HG02623 (cell line): Measurements from ENCODE around the gene CDYL2.

ENCODE experiments used
- ATAC-seq: cut with Tn5 transposase; IDR thresholded peaks from one replicate; pipeline ENCODE4 v1.9.1; 2021; ENCODE audit warnings: moderate library complexity; ENCODE audit not compliant: unreplicated experiment

CDYL2 gene

DNA sequence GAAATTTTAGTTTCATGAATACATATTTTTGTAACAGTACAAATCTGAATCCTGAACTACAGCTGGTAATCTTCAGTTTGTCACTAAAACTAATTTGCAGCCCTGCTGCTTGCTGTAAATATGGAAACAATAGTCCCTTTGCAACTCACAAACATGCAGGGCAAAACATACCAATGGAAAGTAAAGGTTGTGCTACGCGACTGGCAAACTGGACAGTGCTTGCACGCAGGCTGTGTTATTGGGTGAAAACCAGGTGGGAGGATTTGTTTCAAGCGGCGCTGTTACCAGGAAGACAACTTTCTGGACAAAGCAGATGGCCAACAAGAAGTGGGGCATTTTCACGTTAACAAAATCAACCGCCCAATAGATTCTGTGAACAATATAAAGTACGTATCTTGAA, 93.5 kb downstream of the CDYL2 start:
- no peak for ATAC-seq

GRCh38 chr16:80708823-80709222, 95.6 kb downstream of the CDYL2 start:
- no peak for ATAC-seq

GRCh38 chr16:80707686-80708085, 96.7 kb downstream of the CDYL2 start:
- ATAC-seq, result no peak

DNA sequence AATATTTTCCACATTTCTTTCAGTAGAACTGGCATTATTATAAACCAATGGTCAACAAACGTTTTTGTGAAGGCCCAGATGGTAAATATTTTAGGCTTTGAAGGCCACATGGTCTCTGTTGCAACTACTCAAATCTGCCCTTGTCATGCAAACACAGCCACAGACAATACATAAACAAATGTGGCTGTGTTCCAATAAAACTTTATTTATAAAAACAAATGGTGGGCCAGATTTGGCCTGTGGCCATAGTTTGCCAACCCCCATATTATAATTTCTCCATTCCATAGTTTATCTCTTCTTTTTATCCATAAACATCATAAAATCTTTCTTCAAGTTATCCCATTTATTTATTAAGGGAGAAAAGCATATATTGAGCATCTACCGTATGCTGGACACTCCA, 98.8 kb downstream of the CDYL2 start:
- no peak for ATAC-seq

DNA sequence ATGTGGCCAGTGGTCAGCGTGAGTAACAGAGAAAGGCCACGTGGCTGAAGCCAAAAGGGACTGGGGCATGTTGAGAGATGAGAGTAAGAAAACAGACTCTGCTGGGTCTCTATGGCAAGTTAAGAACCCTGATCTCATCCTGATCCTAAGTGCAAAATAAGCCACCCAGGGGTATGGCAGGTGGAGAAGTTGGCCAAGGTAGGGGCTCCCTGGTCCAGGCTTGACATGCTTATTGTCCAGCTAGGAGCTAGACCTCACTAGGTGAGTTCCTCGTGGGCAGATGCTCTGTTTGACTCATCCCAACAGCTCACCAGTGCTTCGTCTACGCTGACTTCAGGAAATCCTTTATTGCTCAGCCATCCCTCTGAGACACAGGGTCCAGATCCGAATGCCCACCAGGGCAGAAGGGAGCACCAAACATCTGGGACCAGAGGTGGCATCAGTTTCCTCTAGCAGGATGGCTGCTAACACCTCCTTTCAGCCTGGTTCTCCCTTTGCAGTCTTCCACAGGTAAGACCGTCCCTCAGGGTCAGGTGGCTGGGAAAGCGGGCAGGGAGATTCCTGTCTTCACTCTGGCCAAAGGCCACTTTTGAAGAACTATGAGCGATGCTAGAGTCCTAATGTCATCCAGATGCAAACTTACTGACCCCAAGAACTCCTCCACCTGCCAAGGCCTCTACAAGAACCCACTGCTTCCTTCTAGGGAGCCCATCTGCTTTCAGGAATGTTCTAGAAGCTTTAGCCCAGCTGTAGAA, 99.5 kb downstream of the CDYL2 start:
- no peak for ATAC-seq

DNA sequence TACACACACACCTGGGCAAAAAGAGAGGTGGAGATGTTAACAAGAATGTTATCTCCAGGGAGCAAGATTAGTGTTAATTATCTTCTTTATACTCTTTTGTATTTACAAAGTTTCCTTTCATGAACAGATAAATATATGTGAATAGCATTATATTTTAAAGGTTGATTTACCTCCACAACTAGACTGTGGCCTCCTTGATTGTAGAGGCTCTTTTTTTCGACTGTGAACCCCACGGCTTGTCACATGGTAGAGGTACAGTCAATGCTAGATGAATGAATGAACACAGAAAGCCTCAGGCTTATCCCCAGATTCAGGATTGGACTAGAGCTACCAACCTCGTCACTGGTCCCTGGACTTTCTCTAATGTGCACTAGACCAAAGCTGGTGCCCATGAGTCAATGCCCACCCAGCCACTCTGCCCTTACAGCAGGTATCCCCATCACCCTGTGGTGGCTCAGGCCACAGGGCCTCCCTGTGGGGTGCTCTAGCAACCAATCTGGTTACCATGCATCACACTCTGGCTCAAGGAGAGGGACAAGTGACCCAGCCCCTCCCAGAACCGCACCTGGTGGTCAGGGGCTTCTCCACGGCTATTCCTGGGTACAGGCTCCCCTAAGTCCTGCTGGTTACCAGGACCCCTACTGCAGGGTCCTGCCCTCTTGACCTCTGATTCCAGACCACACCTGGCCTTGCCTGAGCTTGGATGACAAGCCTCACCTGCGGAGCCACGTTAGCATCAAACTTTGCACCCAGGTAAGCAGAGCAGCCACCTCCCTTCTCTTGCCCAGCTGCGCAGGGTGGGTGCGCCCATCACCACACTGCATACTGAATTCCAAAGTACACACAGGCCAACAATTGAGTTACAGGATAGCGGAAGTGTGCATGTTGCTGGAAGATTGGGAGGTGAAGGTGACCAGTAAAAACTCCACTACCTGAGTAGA, 101.0 kb downstream of the CDYL2 start:
- ATAC-seq, result no peak

- ATAC-seq, result no peak
Observed at GRCh38 chr16:80702696-80703095, 101.7 kb downstream of the CDYL2 start.

- no peak for ATAC-seq
Observed at GRCh38 chr16:80700558-80700957, 103.8 kb downstream of the CDYL2 start.

DNA sequence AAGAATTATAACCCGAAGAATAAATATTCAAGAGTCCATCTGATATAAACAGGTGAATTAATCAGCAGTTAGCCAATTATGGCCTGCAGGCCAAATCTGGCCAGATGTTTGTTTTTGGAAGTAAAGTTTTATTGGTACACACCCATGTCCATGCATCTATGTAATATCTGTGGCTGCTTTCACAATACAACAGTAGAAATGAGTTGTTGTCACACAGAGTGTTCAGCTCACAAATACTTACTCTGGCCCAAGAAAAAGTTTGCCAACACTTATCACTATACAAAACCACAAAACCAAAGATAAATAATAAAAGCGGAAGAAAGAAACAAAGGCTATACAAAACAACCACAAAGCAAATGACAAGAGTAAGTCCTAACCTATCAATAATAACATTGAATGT, 109.4 kb downstream of the CDYL2 start:
- no peak for ATAC-seq

DNA sequence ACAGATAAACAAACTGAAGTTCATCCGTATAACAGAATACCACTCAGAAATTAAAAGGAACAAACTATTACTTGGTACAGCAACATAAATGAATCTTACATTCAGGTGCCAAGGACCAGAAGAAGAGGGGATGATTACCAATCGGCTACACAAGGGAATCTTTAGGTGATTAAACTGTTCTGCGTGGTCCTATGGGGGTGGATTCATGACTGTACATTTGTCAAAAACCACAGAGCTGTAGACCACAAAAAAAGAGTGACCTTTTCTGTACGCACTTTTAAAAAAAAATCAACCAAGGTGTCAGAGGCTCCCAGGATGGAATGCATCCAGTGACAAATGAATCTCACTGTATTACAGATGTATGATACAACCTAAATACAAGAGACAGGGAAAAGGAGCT, 110.8 kb downstream of the CDYL2 start:
- no peak for ATAC-seq

GRCh38 chr16:80692270-80692669, 112.1 kb downstream of the CDYL2 start:
- ATAC-seq, result no peak

- ATAC-seq, result no peak
Observed at GRCh38 chr16:80691111-80691741, 113.2 kb downstream of the CDYL2 start.

- no peak for ATAC-seq
Observed at GRCh38 chr16:80689487-80689886, 114.9 kb downstream of the CDYL2 start.

- ATAC-seq, result no peak
Observed at GRCh38 chr16:80687606-80688005, 116.8 kb downstream of the CDYL2 start.

- no peak for ATAC-seq
Observed at GRCh38 chr16:80684906-80685305, 119.5 kb downstream of the CDYL2 start.

GRCh38 chr16:80684136-80684765, 120.1 kb downstream of the CDYL2 start:
- no peak for ATAC-seq

DNA sequence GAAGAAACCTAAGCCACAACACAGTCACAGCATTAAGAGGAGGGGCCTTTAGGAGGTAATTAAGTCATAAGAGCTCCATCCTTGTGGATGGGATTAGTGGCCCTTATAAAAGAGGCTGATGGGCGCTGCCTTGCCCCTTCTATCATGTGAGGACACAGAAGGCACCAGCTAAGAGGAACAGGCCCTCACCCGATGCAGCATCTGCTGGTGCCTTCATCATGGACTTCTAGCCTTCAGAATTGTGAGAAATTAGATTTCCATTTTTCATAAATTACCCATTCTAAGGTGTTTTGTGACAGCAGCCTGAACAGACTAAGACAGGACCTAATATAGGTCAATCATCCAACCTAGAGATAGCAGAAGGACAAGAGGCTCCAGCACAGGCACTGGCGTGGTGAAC, 120.8 kb downstream of the CDYL2 start:
- no peak for ATAC-seq

GRCh38 chr16:80682421-80683070, 121.9 kb downstream of the CDYL2 start:
- no peak for ATAC-seq

DNA sequence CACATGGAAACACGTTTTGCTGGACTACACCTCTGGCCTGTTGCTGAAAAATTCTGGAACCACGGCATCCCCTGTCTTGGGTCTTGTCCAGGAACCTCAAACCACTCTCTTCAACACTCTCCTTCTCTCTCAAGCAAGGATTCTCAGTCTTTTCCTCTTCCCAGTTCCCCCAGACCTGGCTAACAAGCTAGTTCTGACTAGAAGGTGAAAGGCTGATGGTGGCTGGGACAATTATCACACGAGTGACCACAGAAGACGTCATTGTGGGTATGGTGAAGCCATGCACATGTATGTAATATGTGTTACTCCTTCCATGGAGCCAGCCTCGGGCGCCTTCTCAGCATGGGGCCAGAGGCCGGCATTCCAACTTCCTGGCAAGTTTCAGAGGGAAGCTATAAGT, 123.0 kb downstream of the CDYL2 start:
- no peak for ATAC-seq

GRCh38 chr16:80680839-80681238, 123.6 kb downstream of the CDYL2 start:
- no peak for ATAC-seq

GRCh38 chr16:80680046-80680445, 124.4 kb downstream of the CDYL2 start:
- no peak for ATAC-seq
